ENCODE data around the gene SSR1. TPM values are rescaled to one million over a fixed set of nuclear protein-coding genes. Genes with fewer than 3 reads are reported as not detected.
A peak's percentile ranks its signal among the peaks of the same experiment; 100 is the strongest.

The SSR1 gene
- total RNA-seq, 1 experiment from 2014 or later, result 128 TPM

- no peak for DNase-seq (ENCODE audit: low read depth)
Measured at GRCh38 chr6:7239590-7239948, 73.4 kb downstream of the SSR1 start.

GRCh38 chr6:7238900-7239589, 74.0 kb downstream of the SSR1 start:
- DNase-seq (ENCODE audit: low read depth), result peak; percentile 58

DNA sequence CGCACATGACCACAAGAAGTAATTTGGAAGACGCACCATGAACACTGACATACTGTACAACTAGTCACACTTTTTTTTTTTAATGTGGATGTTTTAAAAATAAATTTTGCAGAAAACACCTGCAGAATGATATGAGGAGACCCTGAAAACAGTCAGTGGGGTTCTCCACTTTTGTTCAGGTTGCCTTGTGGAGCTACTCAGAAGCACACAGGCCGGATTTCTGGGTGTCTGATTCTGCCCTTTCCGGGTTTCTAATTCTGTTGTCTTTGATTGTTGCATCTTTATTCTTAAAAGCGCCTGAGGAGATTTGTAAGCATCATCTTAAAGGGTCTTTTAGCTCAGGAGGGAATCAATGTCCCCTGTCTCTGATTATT, 74.5 kb downstream of the SSR1 start:
- no peak for DNase-seq (ENCODE audit: low read depth)

DNA sequence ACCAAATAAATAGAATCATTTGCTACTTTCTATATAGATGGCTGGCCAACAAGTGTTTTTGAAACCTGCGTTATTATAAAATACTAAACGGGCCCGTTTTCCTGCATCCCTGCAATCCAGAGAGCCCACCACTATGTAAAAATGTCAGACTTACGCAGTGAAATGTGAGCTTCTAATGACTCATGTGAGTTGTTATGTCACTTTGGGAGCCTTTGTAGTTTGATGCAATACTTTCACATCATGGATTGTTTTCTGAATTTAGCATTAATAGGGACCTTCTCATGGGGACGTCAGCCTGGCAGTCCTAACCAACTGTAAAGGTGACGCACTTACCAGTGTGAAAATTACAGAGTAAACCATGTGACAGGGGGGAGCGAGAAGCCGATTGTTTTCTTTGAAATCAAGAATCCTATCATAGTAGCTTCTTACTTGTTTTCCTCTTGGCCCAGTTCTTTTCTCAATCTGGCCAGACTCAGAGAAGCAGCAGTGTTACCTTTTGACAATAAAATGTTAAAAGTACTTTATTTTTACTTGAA, 75.3 kb downstream of the SSR1 start:
- peak; percentile 25 for DNase-seq (ENCODE audit: low read depth)

- DNase-seq (ENCODE audit: low read depth), result no peak
Measured at GRCh38 chr6:7236306-7237209, 76.4 kb downstream of the SSR1 start.

GRCh38 chr6:7235712-7236305, 77.2 kb downstream of the SSR1 start:
- DNase-seq (ENCODE audit: low read depth), result no peak

- no peak for DNase-seq (ENCODE audit: low read depth)
Measured at GRCh38 chr6:7234547-7234946, 78.5 kb downstream of the SSR1 start.

DNA sequence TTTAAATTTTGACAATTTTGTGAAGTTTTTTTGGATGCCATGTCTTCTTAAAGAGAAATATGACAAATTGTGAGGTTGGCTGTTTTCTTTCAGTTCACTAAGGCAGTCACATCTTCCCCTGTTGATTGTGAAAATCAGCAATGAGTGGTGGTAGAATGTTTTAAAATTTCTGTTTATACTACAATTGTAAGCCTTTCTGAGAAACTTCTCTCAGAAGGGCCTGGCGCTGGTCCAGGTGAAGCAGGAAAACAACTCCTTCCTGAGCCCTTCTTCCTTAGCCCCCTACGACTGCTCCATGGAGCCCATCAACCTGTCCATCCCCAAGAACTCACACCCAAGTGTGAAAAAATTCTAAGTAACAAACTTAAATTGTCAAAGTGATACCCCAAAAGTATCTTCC, 80.6 kb downstream of the SSR1 start:
- DNase-seq (ENCODE audit: low read depth), result no peak

- DNase-seq (ENCODE audit: low read depth), result no peak
Measured at GRCh38 chr6:7230956-7231713, 81.9 kb downstream of the SSR1 start.

DNA sequence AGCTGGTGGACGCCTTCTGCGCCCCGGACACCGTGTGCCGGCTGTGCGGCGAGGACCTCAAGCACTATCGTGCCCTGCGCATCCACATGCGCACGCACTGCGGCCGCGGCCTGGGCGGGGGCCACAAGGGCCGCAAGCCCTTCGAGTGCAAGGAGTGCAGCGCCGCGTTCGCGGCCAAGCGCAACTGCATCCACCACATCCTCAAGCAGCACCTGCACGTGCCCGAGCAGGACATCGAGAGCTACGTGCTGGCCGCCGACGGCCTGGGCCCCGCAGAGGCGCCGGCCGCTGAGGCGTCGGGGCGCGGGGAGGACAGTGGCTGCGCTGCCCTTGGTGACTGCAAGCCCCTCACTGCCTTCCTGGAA, 82.7 kb downstream of the SSR1 start:
- no peak for DNase-seq (ENCODE audit: low read depth)

DNA sequence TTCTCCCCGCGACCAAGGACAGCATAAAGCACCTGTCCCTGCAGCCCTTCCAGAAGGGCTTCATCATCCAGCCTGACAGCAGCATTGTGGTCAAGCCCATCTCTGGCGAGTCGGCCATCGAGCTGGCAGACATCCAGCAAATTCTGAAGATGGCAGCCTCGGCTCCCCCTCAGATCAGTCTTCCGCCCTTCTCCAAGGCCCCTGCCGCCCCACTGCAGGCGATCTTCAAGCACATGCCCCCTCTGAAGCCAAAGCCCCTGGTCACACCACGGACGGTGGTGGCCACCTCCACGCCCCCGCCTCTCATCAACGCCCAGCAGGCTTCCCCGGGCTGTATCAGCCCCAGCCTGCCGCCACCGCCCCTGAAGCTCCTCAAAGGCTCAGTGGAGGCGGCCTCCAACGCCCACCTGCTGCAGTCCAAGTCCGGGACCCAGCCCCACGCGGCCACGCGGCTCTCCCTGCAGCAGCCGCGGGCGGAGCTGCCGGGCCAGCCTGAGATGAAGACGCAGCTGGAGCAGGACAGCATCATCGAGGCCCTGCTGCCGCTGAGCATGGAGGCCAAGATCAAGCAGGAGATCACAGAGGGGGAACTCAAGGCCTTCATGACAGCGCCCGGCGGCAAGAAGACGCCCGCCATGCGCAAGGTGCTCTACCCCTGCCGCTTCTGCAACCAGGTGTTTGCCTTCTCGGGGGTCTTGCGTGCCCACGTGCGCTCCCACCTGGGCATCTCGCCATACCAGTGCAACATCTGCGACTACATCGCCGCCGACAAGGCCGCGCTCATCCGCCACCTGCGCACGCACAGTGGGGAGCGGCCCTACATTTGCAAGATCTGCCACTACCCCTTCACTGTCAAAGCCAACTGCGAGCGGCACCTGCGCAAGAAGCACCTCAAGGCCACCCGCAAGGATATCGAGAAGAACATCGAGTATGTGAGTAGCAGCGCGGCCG, 83.3 kb downstream of the SSR1 start:
- no peak for DNase-seq (ENCODE audit: low read depth)

- no peak for DNase-seq (ENCODE audit: low read depth)
Measured at GRCh38 chr6:7228662-7229375, 84.2 kb downstream of the SSR1 start.

DNA sequence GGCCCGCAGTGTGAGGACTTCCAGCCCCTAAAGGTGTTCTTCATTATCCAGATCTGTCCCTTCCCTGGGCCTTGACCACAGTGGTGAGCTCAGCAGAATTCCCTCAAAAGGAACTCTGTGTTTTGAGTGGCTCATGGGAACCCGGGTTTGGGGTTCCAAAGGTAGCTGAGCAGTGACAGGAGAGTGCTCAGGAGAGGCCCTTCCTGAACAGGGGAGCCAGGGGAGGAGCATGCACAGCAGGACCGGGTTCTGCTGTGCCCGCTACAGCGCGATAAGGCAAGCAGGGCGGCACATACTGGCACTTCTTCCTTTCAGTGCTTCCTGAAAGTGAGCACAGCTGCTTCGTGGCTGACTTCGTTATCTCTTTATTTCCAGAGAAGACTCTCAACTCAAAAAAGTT, 88.3 kb downstream of the SSR1 start:
- no peak for DNase-seq (ENCODE audit: low read depth)

DNA sequence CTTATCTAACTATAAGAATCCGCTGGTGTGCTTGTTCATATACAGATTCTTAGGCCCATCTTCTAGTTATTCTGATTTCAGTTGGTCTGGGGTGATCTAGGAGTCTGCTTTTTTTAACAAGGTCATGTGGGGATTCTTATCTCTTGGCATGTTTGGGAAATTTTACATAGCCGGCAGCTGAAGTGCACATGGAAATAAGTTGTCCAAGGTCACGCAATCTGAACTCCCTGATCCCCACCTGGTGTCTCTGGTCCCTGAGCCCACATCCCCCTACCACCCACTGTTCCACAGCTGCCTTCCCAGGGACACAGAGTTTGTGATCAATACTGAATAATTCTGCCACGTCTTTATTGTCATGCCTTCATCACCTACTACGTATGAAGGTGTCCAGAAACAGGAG, 90.8 kb downstream of the SSR1 start:
- DNase-seq (ENCODE audit: low read depth), result no peak

DNA sequence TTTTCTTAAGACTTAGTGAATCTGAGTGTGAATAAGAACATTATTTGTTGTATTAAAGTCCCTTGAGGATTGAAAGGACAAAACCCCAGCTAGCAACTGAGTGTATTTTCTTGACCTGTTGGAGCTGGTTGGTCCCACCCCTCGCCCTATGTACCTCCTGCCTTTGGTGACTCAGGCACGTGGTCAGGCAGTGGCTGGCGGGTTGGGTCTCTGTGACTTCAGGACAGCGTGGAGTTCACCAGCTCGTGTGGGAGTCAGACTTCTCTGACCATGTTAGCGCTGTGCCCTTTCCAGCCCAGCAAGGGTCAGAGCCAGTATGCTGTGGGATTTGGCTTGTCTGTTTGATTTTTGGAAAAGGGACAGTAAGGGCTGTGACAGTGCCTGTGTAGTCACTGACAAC, 93.7 kb downstream of the SSR1 start:
- peak; percentile 80 for DNase-seq (ENCODE audit: low read depth)

GRCh38 chr6:7218406-7218988, 94.5 kb downstream of the SSR1 start:
- peak; percentile 22 for DNase-seq (ENCODE audit: low read depth)
